ENCODE results near the gene ASTE1. TPM values are rescaled to one million over a fixed set of nuclear protein-coding genes. Genes with fewer than 3 reads are reported as not detected.

Gene ASTE1
- total RNA-seq (10 to 100 TPM; 20.4 to 24.7 (median 22.5) TPM), total RNA-seq (11.7 to 59.7 (median 35.7) reads per million in 29 experiments)
- 32.4 TPM for total RNA-seq (2013)

GRCh38 chr3:131026321-131027151, at the start of gene ASTE1, which contains the start of gene NEK11:
Gene ASTE1, minus strand, starts transcription at chr3:131026825. Its CDS starts 1,519 bp downstream, at chr3:131025306.
Gene NEK11, plus strand, starts transcription at chr3:131026877. Its CDS starts 2,832 bp downstream, at chr3:131029709.
- ChIA-PET POLR2A (interaction anchor here (0.7 to 1.7 kb wide), 7 partner anchors 11 to 1587 kb away, joined by 3 to 6 read pairs (median 3); partner anchors contain the start of genes NUDT16 (in 2 of the 2), IFT122 (in 1 of the 2) and MBD4 (in 1 of the 2)), CTCF (interaction anchor here (0.9 to 4.0 kb wide), 6 partner anchors 9 to 769 kb away, joined by 3 to 21 read pairs (median 4); partner anchors contain the start of genes ATP2C1 (in 1 of the 2) and NUDT16 (in 1 of the 2))
- Mint-ChIP-seq H3K4me1 (peaks cover 50 to 55% (median 52%) of the 10 kb centered on the region in 3 donors), H3K36me3 (peaks cover 26% of the 10 kb centered on the region), H3K4me3 (peak within 1 kb of the TSS; percentile 89 to 93 (median 91)), H3K9me3 (peaks cover 0 to 3% (median 0%) of the 10 kb centered on the region in 3 donors), H3K27ac (peak within 1 kb of the TSS; percentile 92 to 98), H3K27me3 (no peaks in the 10 kb centered on the region)
- WGBS (ENCODE audit: insufficient coverage) = under 1% methylated on average over 50 of the region's 56 CpGs
- peaks cover 0 to 16% of the 10 kb centered on the region in 2 donors for H3K36me3 ChIP-seq (ENCODE audit: control insufficient read depth in 2 of 2, extremely low read depth in 1 of 2, insufficient read depth in 1 of 2, low read length in 1 of 2)
- no peaks in the 10 kb centered on the region for H3K9me3 ChIP-seq
- no peaks in the 10 kb centered on the region for H3K27me3 ChIP-seq (replicated peaks in 1 of 2; ENCODE audit: control insufficient read depth in 2 of 2, extremely low read depth in 1 of 2, insufficient read depth in 2 of 2, low read length in 1 of 2)
- peaks cover 23 to 25% of the 10 kb centered on the region in 2 experiments for H3K4me1 ChIP-seq (ENCODE audit: control insufficient read depth in 1 of 2, extremely low read depth in 1 of 2, insufficient read depth in 2 of 2, low read length in 2 of 2)
- H3K4me3 ChIP-seq (ENCODE audit: control insufficient read depth in 1 of 2, extremely low read depth in 1 of 2, low read length in 1 of 2) = peak within 1 kb of the TSS; percentile 81 to 98
- DNase-seq (peak; percentile 75 to 95 (median 92)), ATAC-seq (replicated peaks in 1 of 4) (peak; percentile 98 to 99 (median 98))
- H3K27ac ChIP-seq (ENCODE audit: low read length) = peak within 1 kb of the TSS; percentile 87

GRCh38 chr3:131075632-131076328, 49.2 kb upstream of the ASTE1 start:
- WGBS (ENCODE audit: insufficient coverage) = no CpG with 5 or more reads among the region's 4 CpGs
- Mint-ChIP-seq H3K27me3 (no peaks in the 10 kb centered on the region), H3K4me1 (peaks cover 0 to 6% (median 3%) of the 10 kb centered on the region in 3 donors), H3K36me3 (no peaks in the 10 kb centered on the region), H3K27ac (no peak overlapping the region), H3K9me3 (no peaks in the 10 kb centered on the region), H3K4me3 (no peak overlapping the region)
- DNase-seq (no peak), ATAC-seq (replicated peaks in 1 of 4) (peak in 1 of 4 experiments; percentile 19)
- ChIA-PET POLR2A (no interaction called here), CTCF (interaction anchor here in 1 of 2 donors (0.5 kb wide), 1 partner anchor 322 kb away, joined by 4 read pairs; no protein-coding TSS in a partner anchor)
- no peaks in the 10 kb centered on the region for H3K9me3 ChIP-seq
- H3K4me1 ChIP-seq (ENCODE audit: control insufficient read depth in 1 of 2, extremely low read depth in 1 of 2, insufficient read depth in 2 of 2, low read length in 2 of 2) = no peaks in the 10 kb centered on the region
- no peak overlapping the region for H3K4me3 ChIP-seq (ENCODE audit: control insufficient read depth in 1 of 2, extremely low read depth in 1 of 2, low read length in 1 of 2)
- no peaks in the 10 kb centered on the region for H3K27me3 ChIP-seq (replicated peaks in 1 of 2; ENCODE audit: control insufficient read depth in 2 of 2, extremely low read depth in 1 of 2, insufficient read depth in 2 of 2, low read length in 1 of 2)
- no peak overlapping the region for H3K27ac ChIP-seq (ENCODE audit: low read length)
- no peaks in the 10 kb centered on the region for H3K36me3 ChIP-seq (ENCODE audit: control insufficient read depth in 2 of 2, extremely low read depth in 1 of 2, insufficient read depth in 1 of 2, low read length in 1 of 2)

GRCh38 chr3:131072845-131073244, 46.2 kb upstream of the ASTE1 start:
- Mint-ChIP-seq H3K4me1 (peaks cover 0 to 6% (median 3%) of the 10 kb centered on the region in 3 donors), H3K27ac (no peak overlapping the region), H3K4me3 (no peak overlapping the region), H3K27me3 (no peaks in the 10 kb centered on the region), H3K9me3 (no peaks in the 10 kb centered on the region), H3K36me3 (no peaks in the 10 kb centered on the region)
- no peaks in the 10 kb centered on the region for H3K9me3 ChIP-seq
- POLR2A ChIA-PET = no interaction called here
- H3K27me3 ChIP-seq (replicated peaks in 1 of 2; ENCODE audit: control insufficient read depth in 2 of 2, extremely low read depth in 1 of 2, insufficient read depth in 2 of 2, low read length in 1 of 2) = no peaks in the 10 kb centered on the region
- 100% methylated on average over 2 of the region's 2 CpGs for WGBS (ENCODE audit: insufficient coverage)
- no peaks in the 10 kb centered on the region for H3K4me1 ChIP-seq (ENCODE audit: control insufficient read depth in 1 of 2, extremely low read depth in 1 of 2, insufficient read depth in 2 of 2, low read length in 2 of 2)
- CTCF ChIA-PET = no interaction called here
- DNase-seq = no peak
- H3K27ac ChIP-seq (ENCODE audit: low read length) = no peak overlapping the region
- H3K36me3 ChIP-seq (ENCODE audit: control insufficient read depth in 2 of 2, extremely low read depth in 1 of 2, insufficient read depth in 1 of 2, low read length in 1 of 2) = no peaks in the 10 kb centered on the region
- H3K4me3 ChIP-seq (ENCODE audit: control insufficient read depth in 1 of 2, extremely low read depth in 1 of 2, low read length in 1 of 2) = no peak overlapping the region
- no peak for ATAC-seq (replicated peaks in 1 of 4)

- Mint-ChIP-seq H3K27ac (no peak overlapping the region), H3K4me1 (peaks cover 0 to 6% (median 3%) of the 10 kb centered on the region in 3 donors)
These were observed 45.5 kb upstream of the ASTE1 start for GRCh38 chr3:131072099-131072559.

GRCh38 chr3:131067983-131068382, 41.4 kb upstream of the ASTE1 start:
- Mint-ChIP-seq H3K27me3 (no peaks in the 10 kb centered on the region), H3K4me3 (no peak overlapping the region), H3K27ac (no peak overlapping the region), H3K9me3 (no peaks in the 10 kb centered on the region), H3K4me1 (peaks cover 0 to 6% (median 3%) of the 10 kb centered on the region in 3 donors), H3K36me3 (peaks cover 6% of the 10 kb centered on the region)
- Histone ChIP-seq H3K27ac (ENCODE audit: low read length) (no peak overlapping the region), H3K27me3 (replicated peaks in 1 of 2; ENCODE audit: control insufficient read depth in 2 of 2, extremely low read depth in 1 of 2, insufficient read depth in 2 of 2, low read length in 1 of 2) (no peaks in the 10 kb centered on the region), H3K36me3 (ENCODE audit: control insufficient read depth in 2 of 2, extremely low read depth in 1 of 2, insufficient read depth in 1 of 2, low read length in 1 of 2) (no peaks in the 10 kb centered on the region), H3K9me3 (no peaks in the 10 kb centered on the region), H3K4me3 (ENCODE audit: control insufficient read depth in 1 of 2, extremely low read depth in 1 of 2, low read length in 1 of 2) (no peak overlapping the region), H3K4me1 (ENCODE audit: control insufficient read depth in 1 of 2, extremely low read depth in 1 of 2, insufficient read depth in 2 of 2, low read length in 2 of 2) (no peaks in the 10 kb centered on the region)
- ChIA-PET CTCF (no interaction called here), POLR2A (interaction anchor here in 1 of 2 donors (0.5 kb wide), 1 partner anchor 1444 kb away, joined by 3 read pairs; no protein-coding TSS in a partner anchor)
- ATAC-seq (replicated peaks in 1 of 4) = no peak
- DNase-seq = no peak

More at GRCh38 chr3:131072099-131072559, 45.5 kb upstream of the ASTE1 start:
- Histone ChIP-seq H3K27ac (ENCODE audit: low read length) (no peak overlapping the region), H3K27me3 (replicated peaks in 1 of 2; ENCODE audit: control insufficient read depth in 2 of 2, extremely low read depth in 1 of 2, insufficient read depth in 2 of 2, low read length in 1 of 2) (no peaks in the 10 kb centered on the region), H3K4me3 (ENCODE audit: control insufficient read depth in 1 of 2, extremely low read depth in 1 of 2, low read length in 1 of 2) (no peak overlapping the region), H3K9me3 (no peaks in the 10 kb centered on the region), H3K36me3 (ENCODE audit: control insufficient read depth in 2 of 2, extremely low read depth in 1 of 2, insufficient read depth in 1 of 2, low read length in 1 of 2) (no peaks in the 10 kb centered on the region), H3K4me1 (ENCODE audit: control insufficient read depth in 1 of 2, extremely low read depth in 1 of 2, insufficient read depth in 2 of 2, low read length in 2 of 2) (no peaks in the 10 kb centered on the region)
- Mint-ChIP-seq H3K9me3 (no peaks in the 10 kb centered on the region), H3K27me3 (no peaks in the 10 kb centered on the region), H3K36me3 (no peaks in the 10 kb centered on the region), H3K4me3 (no peak overlapping the region)
- DNase-seq (no peak), ATAC-seq (replicated peaks in 1 of 4) (no peak)
- CTCF ChIA-PET = no interaction called here
- no CpG with 5 or more reads among the region's 2 CpGs for WGBS (ENCODE audit: insufficient coverage)
- POLR2A ChIA-PET = interaction anchor here in 1 of 2 donors (0.5 kb wide), 1 partner anchor 31 kb away, joined by 3 read pairs; no protein-coding TSS in a partner anchor
